ENCODE measurements around the gene TP53BP2. TPM values are rescaled to one million over a fixed set of nuclear protein-coding genes. Genes with fewer than 3 reads are reported as not detected.

The TP53BP2 gene
- total RNA-seq, 4 donors from 2014 or later = 31.7 to 196 (median 58.2) TPM

- H3K9me3 ChIP-seq = no peaks in the 10 kb centered on the region
- no peak overlapping the region for H3K4me3 ChIP-seq
- DNase-seq = no peak
- peaks cover 0 to 28% (median 3%) of the 10 kb centered on the region in 4 donors for H3K4me1 ChIP-seq
- H3K36me3 ChIP-seq = no peaks in the 10 kb centered on the region
- TF ChIP-seq POLR2A (IDR thresholded peaks at IDR 0.05) (no peak), CTCF (IDR thresholded peaks at IDR 0.05) (no peak)
- H3K27me3 ChIP-seq = no peaks in the 10 kb centered on the region
- H3K27ac ChIP-seq = no peak overlapping the region
These were observed 8.1 kb downstream of the TP53BP2 start for GRCh38 chr1:223837687-223838086.

GRCh38 chr1:223837206-223837605 lies 8.5 kb downstream of the TP53BP2 start:
- Histone ChIP-seq H3K4me3 (no peak overlapping the region), H3K9me3 (no peaks in the 10 kb centered on the region), H3K27me3 (no peaks in the 10 kb centered on the region), H3K36me3 (no peaks in the 10 kb centered on the region), H3K4me1 (peaks cover 0 to 27% (median 4%) of the 10 kb centered on the region in 4 donors), H3K27ac (no peak overlapping the region)
- TF ChIP-seq POLR2A (IDR thresholded peaks at IDR 0.05) = no peak
- no peak for TF ChIP-seq CTCF (IDR thresholded peaks at IDR 0.05)
- DNase-seq = no peak

GRCh38 chr1:223836586-223836985 lies 9.2 kb downstream of the TP53BP2 start:
- Histone ChIP-seq H3K27me3 (no peaks in the 10 kb centered on the region), H3K4me3 (no peak overlapping the region), H3K27ac (no peak overlapping the region), H3K4me1 (peaks cover 0 to 24% (median 6%) of the 10 kb centered on the region in 4 donors), H3K9me3 (no peaks in the 10 kb centered on the region), H3K36me3 (no peaks in the 10 kb centered on the region)
- no peak for TF ChIP-seq CTCF (IDR thresholded peaks at IDR 0.05)
- TF ChIP-seq POLR2A (IDR thresholded peaks at IDR 0.05) = no peak
- no peak for DNase-seq

GRCh38 chr1:223835754-223836153 lies 10.0 kb downstream of the TP53BP2 start:
- Histone ChIP-seq H3K36me3 (no peaks in the 10 kb centered on the region), H3K4me3 (no peak overlapping the region), H3K27ac (no peak overlapping the region), H3K4me1 (peaks cover 0 to 17% (median 6%) of the 10 kb centered on the region in 4 donors), H3K9me3 (no peaks in the 10 kb centered on the region), H3K27me3 (no peaks in the 10 kb centered on the region)
- no peak for DNase-seq
- TF ChIP-seq POLR2A (IDR thresholded peaks at IDR 0.05) (no peak), CTCF (IDR thresholded peaks at IDR 0.05) (no peak)

- no peaks in the 10 kb centered on the region for H3K27me3 ChIP-seq
- H3K9me3 ChIP-seq = no peaks in the 10 kb centered on the region
- no peaks in the 10 kb centered on the region for H3K36me3 ChIP-seq
- peaks cover 0 to 17% (median 6%) of the 10 kb centered on the region in 4 donors for H3K4me1 ChIP-seq
- no peak overlapping the region for H3K4me3 ChIP-seq
- DNase-seq = no peak
- TF ChIP-seq CTCF (IDR thresholded peaks at IDR 0.05) = no peak
- TF ChIP-seq POLR2A (IDR thresholded peaks at IDR 0.05) = no peak
- peak overlapping the region in 2 of 4 donors; percentile 35 to 53 for H3K27ac ChIP-seq
These were observed 11.0 kb downstream of the TP53BP2 start for GRCh38 chr1:223834660-223835263.

Data from Peyer's patch (tissue), 4 donors.